ENCODE data around the gene ABCF3. TPM values are rescaled to one million over a fixed set of nuclear protein-coding genes. Genes with fewer than 3 reads are reported as not detected.
A peak's percentile ranks its signal among the peaks of the same experiment; 100 is the strongest.
"Not testable (repeated sequence)": the region's sequence is repeated elsewhere in the genome, so short reads cannot be mapped to it uniquely, and the experiment has no call there.

The ABCF3 gene
- total RNA-seq, 1 experiment from 2014 or later = 63.6 TPM

DNA sequence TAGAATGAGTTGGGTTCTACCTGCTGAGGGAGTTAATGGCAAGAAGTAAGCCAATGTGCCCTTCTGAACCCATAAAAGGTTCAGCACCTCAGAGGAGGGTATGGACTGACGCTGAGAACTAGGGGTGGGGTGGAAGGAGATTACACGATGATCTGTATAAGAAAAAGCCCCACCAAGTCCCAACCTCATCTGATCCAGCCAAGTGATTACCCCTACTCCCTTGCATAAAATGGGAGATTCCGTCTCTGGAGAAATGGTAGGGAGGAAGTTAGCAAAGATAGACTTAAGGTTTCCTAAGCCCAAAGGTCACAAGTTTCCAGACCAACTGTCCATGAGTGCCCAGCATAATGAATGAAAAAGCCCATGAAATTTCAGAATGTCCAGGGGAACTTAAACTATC, 37.9 kb upstream of the ABCF3 start (continued):
- TF ChIP-seq, protein P1, sequence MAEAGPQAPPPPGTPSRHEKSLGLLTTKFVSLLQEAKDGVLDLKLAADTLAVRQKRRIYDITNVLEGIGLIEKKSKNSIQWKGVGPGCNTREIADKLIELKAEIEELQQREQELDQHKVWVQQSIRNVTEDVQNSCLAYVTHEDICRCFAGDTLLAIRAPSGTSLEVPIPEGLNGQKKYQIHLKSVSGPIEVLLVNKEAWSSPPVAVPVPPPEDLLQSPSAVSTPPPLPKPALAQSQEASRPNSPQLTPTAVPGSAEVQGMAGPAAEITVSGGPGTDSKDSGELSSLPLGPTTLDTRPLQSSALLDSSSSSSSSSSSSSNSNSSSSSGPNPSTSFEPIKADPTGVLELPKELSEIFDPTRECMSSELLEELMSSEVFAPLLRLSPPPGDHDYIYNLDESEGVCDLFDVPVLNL (CRISPR knock-in tag; IDR thresholded peaks at IDR 0.05; ENCODE audit: borderline replicate concordance, low read depth) = no peak
- TF ChIP-seq, protein P2, sequence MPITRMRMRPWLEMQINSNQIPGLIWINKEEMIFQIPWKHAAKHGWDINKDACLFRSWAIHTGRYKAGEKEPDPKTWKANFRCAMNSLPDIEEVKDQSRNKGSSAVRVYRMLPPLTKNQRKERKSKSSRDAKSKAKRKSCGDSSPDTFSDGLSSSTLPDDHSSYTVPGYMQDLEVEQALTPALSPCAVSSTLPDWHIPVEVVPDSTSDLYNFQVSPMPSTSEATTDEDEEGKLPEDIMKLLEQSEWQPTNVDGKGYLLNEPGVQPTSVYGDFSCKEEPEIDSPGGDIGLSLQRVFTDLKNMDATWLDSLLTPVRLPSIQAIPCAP (CRISPR knock-in tag; IDR thresholded peaks at IDR 0.05) = no peak
- TF ChIP-seq, protein P3, sequence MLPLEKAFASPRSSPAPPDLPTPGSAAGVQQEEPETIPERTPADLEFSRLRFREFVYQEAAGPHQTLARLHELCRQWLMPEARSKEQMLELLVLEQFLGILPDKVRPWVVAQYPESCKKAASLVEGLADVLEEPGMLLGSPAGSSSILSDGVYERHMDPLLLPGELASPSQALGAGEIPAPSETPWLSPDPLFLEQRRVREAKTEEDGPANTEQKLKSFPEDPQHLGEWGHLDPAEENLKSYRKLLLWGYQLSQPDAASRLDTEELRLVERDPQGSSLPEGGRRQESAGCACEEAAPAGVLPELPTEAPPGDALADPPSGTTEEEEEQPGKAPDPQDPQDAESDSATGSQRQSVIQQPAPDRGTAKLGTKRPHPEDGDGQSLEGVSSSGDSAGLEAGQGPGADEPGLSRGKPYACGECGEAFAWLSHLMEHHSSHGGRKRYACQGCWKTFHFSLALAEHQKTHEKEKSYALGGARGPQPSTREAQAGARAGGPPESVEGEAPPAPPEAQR (CRISPR knock-in tag; IDR thresholded peaks at IDR 0.05) = no peak
- TF ChIP-seq, protein P4, sequence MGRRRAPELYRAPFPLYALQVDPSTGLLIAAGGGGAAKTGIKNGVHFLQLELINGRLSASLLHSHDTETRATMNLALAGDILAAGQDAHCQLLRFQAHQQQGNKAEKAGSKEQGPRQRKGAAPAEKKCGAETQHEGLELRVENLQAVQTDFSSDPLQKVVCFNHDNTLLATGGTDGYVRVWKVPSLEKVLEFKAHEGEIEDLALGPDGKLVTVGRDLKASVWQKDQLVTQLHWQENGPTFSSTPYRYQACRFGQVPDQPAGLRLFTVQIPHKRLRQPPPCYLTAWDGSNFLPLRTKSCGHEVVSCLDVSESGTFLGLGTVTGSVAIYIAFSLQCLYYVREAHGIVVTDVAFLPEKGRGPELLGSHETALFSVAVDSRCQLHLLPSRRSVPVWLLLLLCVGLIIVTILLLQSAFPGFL (CRISPR knock-in tag; IDR thresholded peaks at IDR 0.05; ENCODE audit: borderline replicate concordance) = no peak
- no peak for TF ChIP-seq SMAD4 (CRISPR knock-in tag; IDR thresholded peaks at IDR 0.05)
- no peak for TF ChIP-seq ZNF423 (CRISPR knock-in tag; IDR thresholded peaks at IDR 0.05)
- no peak for TF ChIP-seq ZNF138 (CRISPR knock-in tag; conservative IDR thresholded peaks at IDR 0.05)
- TF ChIP-seq ATF1 (CRISPR knock-in tag; IDR thresholded peaks at IDR 0.05) = no peak

DNA sequence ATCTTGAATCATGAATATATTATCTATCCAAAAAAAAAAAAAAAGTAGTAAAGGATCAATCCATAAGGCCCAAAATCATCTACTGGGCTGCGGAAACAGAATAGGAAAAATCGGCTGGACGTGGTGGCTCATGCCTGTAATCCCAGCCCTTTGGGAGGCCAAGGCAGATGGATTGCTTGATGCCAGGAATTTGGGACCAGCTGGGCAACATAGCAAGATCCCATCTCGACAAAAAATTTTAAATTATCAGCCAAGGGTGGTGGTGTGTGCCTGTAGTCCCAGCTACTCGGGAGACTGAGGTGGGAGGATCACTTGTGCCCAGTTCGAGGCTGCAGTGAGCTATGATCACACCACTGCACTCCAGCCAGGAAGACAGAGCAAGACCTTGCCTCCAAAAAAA, 36.9 kb upstream of the ABCF3 start:
- TF ChIP-seq JUN (CRISPR knock-in tag; IDR thresholded peaks at IDR 0.05) (no peak), ZNF121 (CRISPR knock-in tag; IDR thresholded peaks at IDR 0.05) (peak; percentile 80), SP1 (CRISPR knock-in tag; conservative IDR thresholded peaks at IDR 0.05) (no peak), OVOL2 (CRISPR knock-in tag; IDR thresholded peaks at IDR 0.05; ENCODE audit: borderline replicate concordance) (no peak)
- Mint-ChIP-seq H3K4me1 (peaks cover 4% of the 10 kb centered on the region), H3K9me3 (no peaks in the 10 kb centered on the region), H3K27ac (no peak overlapping the region), H3K36me3 (peaks cover under 1% of the 10 kb centered on the region; the same call in 1 of the 2 replicates), H3K4me3 (no peak overlapping the region), H3K27me3 (ENCODE audit: low read depth) (no peaks in the 10 kb centered on the region)
- DNase-seq (ENCODE audit: low spot score) (no peak), ATAC-seq (no peak)
- ChIA-PET CTCF (interaction anchor here (0.7 to 1.3 kb wide), 4 partner anchors 14 to 133 kb away, joined by 3 read pairs; partner anchors contain the start of gene EIF2B5), POLR2A (no interaction called here)

DNA sequence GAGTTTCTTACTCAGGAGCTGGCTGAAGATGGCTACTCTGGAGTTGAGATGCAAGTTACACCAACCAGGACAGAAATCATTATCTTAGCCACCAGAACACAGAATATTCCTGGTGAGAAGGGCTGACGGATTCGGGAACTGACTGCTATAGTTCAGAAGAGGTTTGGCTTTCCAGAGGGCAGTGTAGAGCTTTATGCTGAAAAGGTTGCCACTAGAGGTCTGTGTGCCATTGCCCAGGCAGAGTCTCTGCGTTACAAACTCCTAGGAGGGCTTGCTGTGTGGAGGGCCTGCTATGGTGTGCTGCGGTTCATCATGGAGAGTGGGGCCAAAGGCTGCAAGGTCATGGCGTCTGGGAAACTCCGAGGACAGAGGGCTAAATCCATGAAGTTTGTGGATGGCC, 36.2 kb upstream of the ABCF3 start:
- H3K36me3 Mint-ChIP-seq; H3K4me3 Mint-ChIP-seq; H3K9me3 Mint-ChIP-seq; POLR2A ChIA-PET; H3K27me3 Mint-ChIP-seq (ENCODE audit: low read depth); DNase-seq (ENCODE audit: low spot score); H3K4me1 Mint-ChIP-seq: not testable (repeated sequence)
- CTCF ChIA-PET = interaction anchor here (1.0 to 1.2 kb wide), 2 partner anchors 16 to 254 kb away, joined by 3 read pairs; no protein-coding TSS in a partner anchor
- peak overlapping the region; percentile 80 for H3K27ac Mint-ChIP-seq
- peak; percentile 76 for ATAC-seq

DNA sequence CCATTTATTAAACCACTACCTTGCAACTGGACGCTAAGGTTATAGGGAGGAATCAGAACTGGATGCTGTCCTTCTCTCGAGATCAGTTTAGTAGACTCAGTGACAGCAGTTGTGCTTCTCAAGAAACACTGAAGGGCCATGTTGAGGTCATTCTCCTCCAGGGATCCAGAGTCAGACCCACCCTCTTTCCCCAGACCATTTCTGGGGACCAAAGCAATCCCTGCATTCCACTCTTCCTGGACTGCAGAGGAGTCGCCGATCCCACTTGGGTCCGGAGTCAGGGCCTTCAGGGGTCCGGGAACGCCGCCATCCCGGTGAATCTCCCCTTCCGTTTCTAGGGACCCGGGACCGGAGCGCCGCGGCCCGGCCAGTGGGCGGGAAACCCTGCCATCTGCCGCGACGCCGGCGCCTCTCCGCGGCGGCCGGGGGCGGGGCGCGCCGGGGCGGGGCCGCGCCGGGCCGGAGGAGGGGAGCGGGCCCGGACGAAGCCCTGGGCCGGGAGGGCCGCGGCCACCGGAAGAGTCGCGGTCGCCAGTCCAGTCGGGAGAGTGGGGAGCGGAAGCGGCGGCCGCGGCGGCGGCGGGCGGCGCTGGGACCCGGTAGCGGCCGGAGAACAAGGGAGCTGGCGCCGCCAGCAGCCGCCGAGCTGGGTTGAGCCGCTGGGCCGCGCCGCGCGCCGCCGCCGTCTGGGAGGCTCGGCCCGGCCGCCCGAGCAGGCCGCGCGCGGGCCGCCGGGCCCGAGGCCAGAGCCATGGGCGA, 30.9 kb upstream of the ABCF3 start, which contains the start of gene DVL3:
TSS of gene DVL3 (plus strand) at position 493 of the 759 bp plus-strand sequence. CDS start at position 752, 259 bp downstream.
- ATAC-seq (peak; percentile 77), DNase-seq (ENCODE audit: low spot score) (peak; percentile 67)
- peaks cover 16% of the 10 kb centered on the region for H3K4me1 Mint-ChIP-seq
- POLR2A ChIA-PET = interaction anchor here (1.9 kb wide), 1 partner anchor 22 kb away, joined by 11 read pairs; no protein-coding TSS in a partner anchor
- no peaks in the 10 kb centered on the region for H3K36me3 Mint-ChIP-seq
- no peaks in the 10 kb centered on the region for H3K27me3 Mint-ChIP-seq (ENCODE audit: low read depth)
- H3K27ac Mint-ChIP-seq = peak within 1 kb of the TSS; percentile 95
- peak within 1 kb of the TSS; percentile 95 for H3K4me3 Mint-ChIP-seq
- no peaks in the 10 kb centered on the region for H3K9me3 Mint-ChIP-seq
- CTCF ChIA-PET = interaction anchor here (0.8 to 1.8 kb wide), 5 partner anchors 10 to 259 kb away, joined by 4 to 12 read pairs (median 4); no protein-coding TSS in a partner anchor
- TF ChIP-seq, protein P5, sequence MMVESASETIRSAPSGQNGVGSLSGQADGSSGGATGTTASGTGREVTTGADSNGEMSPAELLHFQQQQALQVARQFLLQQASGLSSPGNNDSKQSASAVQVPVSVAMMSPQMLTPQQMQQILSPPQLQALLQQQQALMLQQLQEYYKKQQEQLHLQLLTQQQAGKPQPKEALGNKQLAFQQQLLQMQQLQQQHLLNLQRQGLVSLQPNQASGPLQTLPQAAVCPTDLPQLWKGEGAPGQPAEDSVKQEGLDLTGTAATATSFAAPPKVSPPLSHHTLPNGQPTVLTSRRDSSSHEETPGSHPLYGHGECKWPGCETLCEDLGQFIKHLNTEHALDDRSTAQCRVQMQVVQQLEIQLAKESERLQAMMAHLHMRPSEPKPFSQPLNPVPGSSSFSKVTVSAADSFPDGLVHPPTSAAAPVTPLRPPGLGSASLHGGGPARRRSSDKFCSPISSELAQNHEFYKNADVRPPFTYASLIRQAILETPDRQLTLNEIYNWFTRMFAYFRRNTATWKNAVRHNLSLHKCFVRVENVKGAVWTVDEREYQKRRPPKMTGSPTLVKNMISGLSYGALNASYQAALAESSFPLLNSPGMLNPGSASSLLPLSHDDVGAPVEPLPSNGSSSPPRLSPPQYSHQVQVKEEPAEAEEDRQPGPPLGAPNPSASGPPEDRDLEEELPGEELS (CRISPR knock-in tag; IDR thresholded peaks at IDR 0.05) = 0 out of 2 replicates have a peak, but pooled peaks have one; percentile 51
- peak; percentile 4; the same call in 1 of the 2 replicates for TF ChIP-seq GABPB1 (CRISPR knock-in tag; IDR thresholded peaks at IDR 0.05)
- peak; percentile 30; the same call in 1 of the 2 replicates for TF ChIP-seq ZNF121 (CRISPR knock-in tag; IDR thresholded peaks at IDR 0.05)
- no peak for TF ChIP-seq CREB1 (CRISPR knock-in tag; IDR thresholded peaks at IDR 0.05)
- TF ChIP-seq, protein P6, sequence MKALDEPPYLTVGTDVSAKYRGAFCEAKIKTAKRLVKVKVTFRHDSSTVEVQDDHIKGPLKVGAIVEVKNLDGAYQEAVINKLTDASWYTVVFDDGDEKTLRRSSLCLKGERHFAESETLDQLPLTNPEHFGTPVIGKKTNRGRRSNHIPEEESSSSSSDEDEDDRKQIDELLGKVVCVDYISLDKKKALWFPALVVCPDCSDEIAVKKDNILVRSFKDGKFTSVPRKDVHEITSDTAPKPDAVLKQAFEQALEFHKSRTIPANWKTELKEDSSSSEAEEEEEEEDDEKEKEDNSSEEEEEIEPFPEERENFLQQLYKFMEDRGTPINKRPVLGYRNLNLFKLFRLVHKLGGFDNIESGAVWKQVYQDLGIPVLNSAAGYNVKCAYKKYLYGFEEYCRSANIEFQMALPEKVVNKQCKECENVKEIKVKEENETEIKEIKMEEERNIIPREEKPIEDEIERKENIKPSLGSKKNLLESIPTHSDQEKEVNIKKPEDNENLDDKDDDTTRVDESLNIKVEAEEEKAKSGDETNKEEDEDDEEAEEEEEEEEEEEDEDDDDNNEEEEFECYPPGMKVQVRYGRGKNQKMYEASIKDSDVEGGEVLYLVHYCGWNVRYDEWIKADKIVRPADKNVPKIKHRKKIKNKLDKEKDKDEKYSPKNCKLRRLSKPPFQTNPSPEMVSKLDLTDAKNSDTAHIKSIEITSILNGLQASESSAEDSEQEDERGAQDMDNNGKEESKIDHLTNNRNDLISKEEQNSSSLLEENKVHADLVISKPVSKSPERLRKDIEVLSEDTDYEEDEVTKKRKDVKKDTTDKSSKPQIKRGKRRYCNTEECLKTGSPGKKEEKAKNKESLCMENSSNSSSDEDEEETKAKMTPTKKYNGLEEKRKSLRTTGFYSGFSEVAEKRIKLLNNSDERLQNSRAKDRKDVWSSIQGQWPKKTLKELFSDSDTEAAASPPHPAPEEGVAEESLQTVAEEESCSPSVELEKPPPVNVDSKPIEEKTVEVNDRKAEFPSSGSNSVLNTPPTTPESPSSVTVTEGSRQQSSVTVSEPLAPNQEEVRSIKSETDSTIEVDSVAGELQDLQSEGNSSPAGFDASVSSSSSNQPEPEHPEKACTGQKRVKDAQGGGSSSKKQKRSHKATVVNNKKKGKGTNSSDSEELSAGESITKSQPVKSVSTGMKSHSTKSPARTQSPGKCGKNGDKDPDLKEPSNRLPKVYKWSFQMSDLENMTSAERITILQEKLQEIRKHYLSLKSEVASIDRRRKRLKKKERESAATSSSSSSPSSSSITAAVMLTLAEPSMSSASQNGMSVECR (CRISPR knock-in tag; IDR thresholded peaks at IDR 0.05; ENCODE audit: borderline replicate concordance) = 0 out of 2 replicates have a peak, but pooled peaks have one; percentile 11
- TF ChIP-seq TCF7 (CRISPR knock-in tag; IDR thresholded peaks at IDR 0.05; ENCODE audit: low read depth) = no peak
- no peak for TF ChIP-seq ZNF263 (CRISPR knock-in tag; IDR thresholded peaks at IDR 0.05; ENCODE audit: low read depth)

All from WTC11 (cell line).